ENCODE data around the gene CHMP4B.

Gene CHMP4B

GRCh38 chr20:33793011-33793931 is 17.9 kb upstream of the CHMP4B start:
- no peak for TF ChIP-seq ZFX (IDR thresholded peaks at IDR 0.05; ENCODE audit: borderline replicate concordance)
- H3K27ac ChIP-seq, result no peak overlapping the region

- TF ChIP-seq CTCF (IDR thresholded peaks at IDR 0.05), result no peak
- TF ChIP-seq ZFX (IDR thresholded peaks at IDR 0.05; ENCODE audit: borderline replicate concordance), result no peak
- peak overlapping the region; percentile 38 for H3K27ac ChIP-seq
Measured at GRCh38 chr20:33796263-33796906, 14.8 kb upstream of the CHMP4B start.

GRCh38 chr20:33796907-33797544 is 14.1 kb upstream of the CHMP4B start:
- H3K27ac ChIP-seq, result peak overlapping the region; percentile 38
- TF ChIP-seq ZFX (IDR thresholded peaks at IDR 0.05; ENCODE audit: borderline replicate concordance) (no peak), CTCF (IDR thresholded peaks at IDR 0.05) (no peak)

- no peak overlapping the region for H3K27ac ChIP-seq
- TF ChIP-seq ZFX (IDR thresholded peaks at IDR 0.05; ENCODE audit: borderline replicate concordance) (no peak), CTCF (IDR thresholded peaks at IDR 0.05) (no peak)
Measured at GRCh38 chr20:33798444-33798843, 12.7 kb upstream of the CHMP4B start.

- H3K27ac ChIP-seq, result no peak overlapping the region
- TF ChIP-seq ZFX (IDR thresholded peaks at IDR 0.05; ENCODE audit: borderline replicate concordance) (no peak), CTCF (IDR thresholded peaks at IDR 0.05) (no peak)
Measured at GRCh38 chr20:33803921-33804337, 7.2 kb upstream of the CHMP4B start.

- H3K27ac ChIP-seq, result no peak overlapping the region
- TF ChIP-seq CTCF (IDR thresholded peaks at IDR 0.05) (no peak), ZFX (IDR thresholded peaks at IDR 0.05; ENCODE audit: borderline replicate concordance) (no peak)
Measured at GRCh38 chr20:33808388-33808787, 2.8 kb upstream of the CHMP4B start.

- no peak overlapping the region for H3K27ac ChIP-seq
- no peak for TF ChIP-seq ZFX (IDR thresholded peaks at IDR 0.05; ENCODE audit: borderline replicate concordance)
- TF ChIP-seq CTCF (IDR thresholded peaks at IDR 0.05), result no peak
Measured at GRCh38 chr20:33810259-33810658, 889 bp upstream of the CHMP4B start.
